PC-9 (cell line): ENCODE data around the gene TBC1D8. TPM values are rescaled to one million over a fixed set of nuclear protein-coding genes. Genes with fewer than 3 reads are reported as not detected.
A peak's percentile ranks its signal among the peaks of the same experiment; 100 is the strongest.

Experiments used
- BruUV-seq: library from RNA; stranded (reverse); fragments of 400-500 nt; replicated peaks from 2 replicates; lab custom pipeline; 2021; lab: Mats Ljungman, UMichigan
- CTCF ChIA-PET: fragments of 300-600 bp; sonication (Branson Sonifier 250); formaldehyde crosslinking; loops from one replicate; lab custom pipeline; 2022; ENCODE audit warnings: antibody characterized with exemption; lab: Charles Lee
- POLR2A ChIA-PET: fragments of 300-600 bp; sonication (Branson Sonifier 250); formaldehyde crosslinking; loops from one replicate; lab custom pipeline; 2022; ENCODE audit warnings: antibody characterized with exemption; ENCODE audit not compliant: unreplicated experiment; lab: Charles Lee
- DNase-seq, 2 experiments: peaks; one replicate each; pipeline versions ENCODE4 v3.0.0 to v3.0.0-alpha.2; 2015 to 2022; ENCODE audit warnings: mixed read lengths in 1 of 2
- H2AFZ ChIP-seq: fragments of 200-600 bp; sonication (generic); 2 replicates; pipeline ENCODE4 v1.8.1; 2017; ENCODE audit warnings: antibody characterized with exemption
- H3F3A ChIP-seq: fragments of 200-600 bp; sonication (generic); 2 replicates; pipeline ENCODE4 v1.8.1; 2017; ENCODE audit warnings: antibody characterized with exemption, mild to moderate bottlenecking, low read depth; ENCODE audit not compliant: insufficient read depth
- H3K27ac ChIP-seq: fragments of 200-600 bp; sonication (generic); 2 replicates; pipeline ENCODE4 v1.6.1; 2016; ENCODE audit warnings: mixed run types
- H3K27me3 ChIP-seq: fragments of 200-600 bp; sonication (generic); 2 replicates; pipeline ENCODE4 v1.6.1; 2016; ENCODE audit warnings: low read depth, mixed run types; ENCODE audit not compliant: insufficient read depth
- H3K36me3 ChIP-seq: fragments of 200-600 bp; sonication (generic); 2 replicates; pipeline ENCODE4 v1.6.1; 2016; ENCODE audit warnings: low read depth, mixed run types
- H3K4me1 ChIP-seq: fragments of 200-600 bp; sonication (generic); replicated peaks from 2 replicates; pipeline ENCODE4 v1.6.1; 2016; ENCODE audit warnings: mixed run types; ENCODE audit not compliant: insufficient read depth
- H3K4me2 ChIP-seq: fragments of 200-600 bp; sonication (generic); 2 replicates; pipeline ENCODE4 v1.6.1; 2017; ENCODE audit warnings: mixed run types
- H3K4me3 ChIP-seq: fragments of 200-600 bp; sonication (generic); 2 replicates; pipeline ENCODE4 v1.6.1; 2016; ENCODE audit warnings: mixed run types
- H3K79me2 ChIP-seq: fragments of 200-600 bp; sonication (generic); 2 replicates; pipeline ENCODE4 v1.6.1; 2017; ENCODE audit warnings: low read depth, mixed run types
- H3K9me2 ChIP-seq: fragments of 200-600 bp; sonication (generic); 2 replicates; pipeline ENCODE4 v1.8.1; 2017; ENCODE audit warnings: mild to moderate bottlenecking; ENCODE audit not compliant: insufficient read depth
- H3K9me3 ChIP-seq: fragments of 200-600 bp; sonication (generic); 2 replicates; pipeline ENCODE4 v1.8.1; 2016; ENCODE audit warnings: low read depth; ENCODE audit not compliant: insufficient read depth
- H4K20me1 ChIP-seq: fragments of 200-600 bp; sonication (generic); 2 replicates; pipeline ENCODE4 v1.8.1; 2017; ENCODE audit not compliant: insufficient read depth
- CTCF ChIP-seq: fragments of 200-600 bp; sonication (generic); conservative IDR thresholded peaks from 2 replicates; pipeline ENCODE4 v1.6.1; 2017; ENCODE audit warnings: mixed run types, antibody characterized with exemption, mild to moderate bottlenecking, moderate library complexity
- EZH2 ChIP-seq: fragments of 200-600 bp; sonication (generic); IDR thresholded peaks from 2 replicates; pipeline ENCODE4 v1.8.0; 2017; ENCODE audit warnings: antibody characterized with exemption, low read depth
- intact Hi-C: fragments of 100-400 bp; cut with micrococcal nuclease; formaldehyde crosslinking; loops from one replicate; pipeline ENCODE4 v1.10.0; 2022; ENCODE audit not compliant: unreplicated experiment
- total RNA-seq: library from RNA; stranded (reverse); gene quantifications from 2 replicates; pipeline ENCODE4 v1.2.3, GENCODE V29; 2021

The TBC1D8 gene
- total RNA-seq, 1 experiment from 2014 or later: 25.2 TPM

GRCh38 chr2:101004620-101005325 is 146.4 kb downstream of the TBC1D8 start:
- Histone ChIP-seq H3K36me3 (peaks cover 50% of the 10 kb centered on the region), H4K20me1 (peaks cover 69% of the 10 kb centered on the region), H3K9me3 (no peaks in the 10 kb centered on the region), H3K4me1 (peaks cover 14% of the 10 kb centered on the region), H3F3A (peaks cover 73% of the 10 kb centered on the region), H3K4me2 (peak overlapping the region; percentile 85), H3K9me2 (no peaks in the 10 kb centered on the region), H3K4me3 (peak overlapping the region; percentile 96; the same call in 1 of the 2 replicates), H3K27me3 (no peaks in the 10 kb centered on the region), H3K79me2 (peaks cover 47% of the 10 kb centered on the region), H2AFZ (no peak overlapping the region), H3K27ac (peak overlapping the region; percentile 89)
- CTCF ChIA-PET: no interaction called here
- no peak for TF ChIP-seq EZH2
- no peak for TF ChIP-seq CTCF
- BruUV-seq: no TSS peak
- POLR2A ChIA-PET: interaction anchor here (0.6 to 0.7 kb wide), 2 partner anchors 762 to 1067 kb away, joined by 3 to 15 read pairs; no protein-coding TSS in a partner anchor
- no peak for DNase-seq
- intact Hi-C loops: no loop called here

- H3K36me3 ChIP-seq: peaks cover 50% of the 10 kb centered on the region
- H3K4me1 ChIP-seq: peaks cover 14% of the 10 kb centered on the region
- H3F3A ChIP-seq: peaks cover 72% of the 10 kb centered on the region
- no peaks in the 10 kb centered on the region for H3K9me3 ChIP-seq
- H2AFZ ChIP-seq: no peak overlapping the region
- DNase-seq: no peak
- H3K79me2 ChIP-seq: peaks cover 47% of the 10 kb centered on the region
- no peaks in the 10 kb centered on the region for H3K9me2 ChIP-seq
- no peak for TF ChIP-seq EZH2
- no peak for TF ChIP-seq CTCF
- ChIA-PET POLR2A (no interaction called here), CTCF (interaction anchor here (0.6 kb wide), 1 partner anchor 201 kb away, joined by 4 read pairs; no protein-coding TSS in a partner anchor)
- H4K20me1 ChIP-seq: peaks cover 54% of the 10 kb centered on the region
- H3K27ac ChIP-seq: peak overlapping the region; percentile 89
- H3K4me3 ChIP-seq: peak overlapping the region; percentile 96
- no TSS peak for BruUV-seq
- peak overlapping the region; percentile 85 for H3K4me2 ChIP-seq
- intact Hi-C loops: no loop called here
- H3K27me3 ChIP-seq: no peaks in the 10 kb centered on the region
Measured at GRCh38 chr2:101003278-101003775, 147.9 kb downstream of the TBC1D8 start.

- Histone ChIP-seq H3K36me3 (peaks cover 49% of the 10 kb centered on the region), H3F3A (peaks cover 70% of the 10 kb centered on the region), H3K27me3 (no peaks in the 10 kb centered on the region), H3K4me3 (peak overlapping the region; percentile 96), H4K20me1 (peaks cover 48% of the 10 kb centered on the region), H3K27ac (peak overlapping the region; percentile 89), H3K4me2 (peak overlapping the region; percentile 85), H3K9me2 (no peaks in the 10 kb centered on the region), H3K9me3 (no peaks in the 10 kb centered on the region), H3K4me1 (peaks cover 14% of the 10 kb centered on the region), H2AFZ (peak overlapping the region; percentile 96; the same call in 1 of the 2 replicates), H3K79me2 (peaks cover 47% of the 10 kb centered on the region)
- intact Hi-C loops: no loop called here
- CTCF ChIA-PET: interaction anchor here (0.6 kb wide), 2 partner anchors 9 to 202 kb away, joined by 4 read pairs; no protein-coding TSS in a partner anchor
- no peak for DNase-seq
- POLR2A ChIA-PET: interaction anchor here (0.6 to 0.9 kb wide), 3 partner anchors 120 to 1600 kb away, joined by 3 to 7 read pairs (median 6); no protein-coding TSS in a partner anchor
- TSS peak; percentile 63 for BruUV-seq
- TF ChIP-seq EZH2 (no peak), CTCF (no peak)
Measured at GRCh38 chr2:101002562-101003277, 148.5 kb downstream of the TBC1D8 start.
